BE2C (cell line): ENCODE results near the gene MAGI2.

Experiments used
- DNase-seq: peaks from one replicate; pipeline ENCODE4 v3.0.0-alpha.2; 2020
- H3K27me3 ChIP-seq: fragments of 250-450 bp; sonication (Bioruptor Pico); 2 replicates; pipeline ENCODE4 v1.5.1; 2020; ENCODE audit warnings: mild to moderate bottlenecking
- H3K36me3 ChIP-seq: fragments of 250-450 bp; sonication (Bioruptor Pico); 2 replicates; pipeline ENCODE4 v1.5.1; 2020; ENCODE audit warnings: mild to moderate bottlenecking
- H3K4me1 ChIP-seq: fragments of 250-450 bp; sonication (Bioruptor Pico); 2 replicates; pipeline ENCODE4 v1.5.1; 2020
- H3K4me3 ChIP-seq: 2 replicates; pipeline ENCODE4 v1.5.1; 2011; ENCODE audit warnings: low read depth, low read length
- H3K9me3 ChIP-seq: fragments of 250-450 bp; sonication (Bioruptor Pico); 2 replicates; pipeline ENCODE4 v1.5.1; 2020
- TF ChIP-seq, protein P1 (sequence below): IDR thresholded peaks from 2 replicates; pipeline ENCODE4 v1.5.1; 2012; ENCODE audit warnings: mild to moderate bottlenecking, low read depth, low read length

The MAGI2 gene

DNA sequence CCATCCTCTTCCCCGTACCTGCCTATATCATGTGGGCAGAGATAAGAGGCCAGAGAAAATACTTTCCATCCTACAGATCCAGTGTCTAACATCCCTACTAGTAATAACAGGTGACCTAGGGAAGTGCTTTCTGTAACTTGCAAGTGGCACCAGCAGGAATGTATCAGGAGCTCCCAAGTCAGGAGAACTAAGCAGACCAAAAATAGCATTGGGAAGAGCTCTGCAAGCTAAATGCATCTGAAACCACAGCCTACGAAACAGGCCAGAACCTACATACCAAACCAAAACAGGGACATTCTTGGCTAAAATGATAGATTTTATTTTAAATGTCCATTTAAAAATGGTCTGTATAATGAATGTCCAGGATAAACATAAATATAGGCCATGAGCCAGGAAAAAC, 974.1 kb downstream of the MAGI2 start:
- Histone ChIP-seq H3K27me3 (no peaks in the 10 kb centered on the region), H3K4me1 (no peaks in the 10 kb centered on the region), H3K4me3 (no peak overlapping the region), H3K36me3 (no peaks in the 10 kb centered on the region), H3K9me3 (no peaks in the 10 kb centered on the region)
- DNase-seq = no peak
- TF ChIP-seq, protein P1, sequence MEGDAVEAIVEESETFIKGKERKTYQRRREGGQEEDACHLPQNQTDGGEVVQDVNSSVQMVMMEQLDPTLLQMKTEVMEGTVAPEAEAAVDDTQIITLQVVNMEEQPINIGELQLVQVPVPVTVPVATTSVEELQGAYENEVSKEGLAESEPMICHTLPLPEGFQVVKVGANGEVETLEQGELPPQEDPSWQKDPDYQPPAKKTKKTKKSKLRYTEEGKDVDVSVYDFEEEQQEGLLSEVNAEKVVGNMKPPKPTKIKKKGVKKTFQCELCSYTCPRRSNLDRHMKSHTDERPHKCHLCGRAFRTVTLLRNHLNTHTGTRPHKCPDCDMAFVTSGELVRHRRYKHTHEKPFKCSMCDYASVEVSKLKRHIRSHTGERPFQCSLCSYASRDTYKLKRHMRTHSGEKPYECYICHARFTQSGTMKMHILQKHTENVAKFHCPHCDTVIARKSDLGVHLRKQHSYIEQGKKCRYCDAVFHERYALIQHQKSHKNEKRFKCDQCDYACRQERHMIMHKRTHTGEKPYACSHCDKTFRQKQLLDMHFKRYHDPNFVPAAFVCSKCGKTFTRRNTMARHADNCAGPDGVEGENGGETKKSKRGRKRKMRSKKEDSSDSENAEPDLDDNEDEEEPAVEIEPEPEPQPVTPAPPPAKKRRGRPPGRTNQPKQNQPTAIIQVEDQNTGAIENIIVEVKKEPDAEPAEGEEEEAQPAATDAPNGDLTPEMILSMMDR = no peak

DNA sequence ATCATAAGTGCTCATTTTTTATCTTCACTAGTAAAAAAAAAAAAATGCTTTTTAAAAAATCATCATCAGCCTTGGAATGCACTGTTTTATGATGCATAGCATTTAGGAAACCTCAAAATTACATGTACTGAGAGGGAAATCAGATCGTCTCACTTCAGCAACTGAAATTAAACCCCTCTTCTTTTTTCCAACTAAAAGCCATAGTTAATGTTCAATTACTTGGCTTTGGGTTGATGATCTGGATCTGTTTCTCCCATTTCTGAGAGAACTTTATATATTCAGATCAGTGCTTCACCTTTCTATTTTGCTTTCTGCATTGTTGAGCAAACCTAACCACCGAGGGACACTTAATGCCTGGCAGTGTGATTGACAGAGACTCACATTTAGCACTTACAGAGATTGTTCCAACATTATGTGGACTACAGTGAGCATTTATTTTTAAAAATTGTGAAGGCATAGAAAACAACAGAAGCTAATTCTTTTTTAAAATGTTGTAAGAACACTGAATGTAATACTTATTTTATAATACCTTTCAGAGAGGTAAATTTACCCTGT, 976.5 kb downstream of the MAGI2 start:
- TF ChIP-seq, protein P1 = no peak
- no peak overlapping the region for H3K4me3 ChIP-seq
- DNase-seq = no peak
- no peaks in the 10 kb centered on the region for H3K27me3 ChIP-seq
- no peaks in the 10 kb centered on the region for H3K9me3 ChIP-seq
- H3K4me1 ChIP-seq = no peaks in the 10 kb centered on the region
- H3K36me3 ChIP-seq = no peaks in the 10 kb centered on the region

DNA sequence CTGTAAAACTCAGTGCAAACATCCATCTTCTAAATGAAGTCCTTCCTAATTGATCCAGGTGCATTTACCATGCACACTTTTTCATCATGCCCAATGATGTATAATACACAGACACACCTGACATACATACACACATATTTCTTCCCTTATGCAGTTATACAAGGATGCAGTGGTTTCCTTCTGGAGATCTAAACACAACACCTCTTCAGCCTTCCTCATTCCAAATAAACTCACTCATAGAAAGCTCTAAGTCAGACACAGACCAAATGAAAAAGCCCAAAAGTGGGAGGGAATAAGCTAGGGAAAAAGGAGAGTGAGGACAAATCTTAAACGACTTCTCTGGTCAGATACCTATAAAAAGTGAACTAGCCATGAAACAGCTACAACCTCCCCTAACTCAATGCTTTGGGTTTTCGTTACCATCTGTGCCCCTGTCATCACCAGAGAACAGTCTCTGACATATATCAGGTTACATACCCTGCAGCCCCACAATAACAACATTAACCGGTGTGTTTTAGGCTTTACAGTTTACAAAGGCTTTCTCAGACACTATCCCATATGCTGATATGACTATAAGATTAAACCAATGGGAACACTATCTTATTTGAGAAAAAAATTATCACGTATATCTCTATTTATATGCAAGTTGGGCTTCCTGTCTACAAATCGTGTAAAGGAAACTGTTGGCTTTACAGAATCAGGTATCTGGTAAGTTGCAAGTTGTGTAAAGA, 979.7 kb downstream of the MAGI2 start:
- TF ChIP-seq, protein P1 = no peak
- Histone ChIP-seq H3K4me1 (no peaks in the 10 kb centered on the region), H3K27me3 (no peaks in the 10 kb centered on the region), H3K4me3 (no peak overlapping the region), H3K9me3 (no peaks in the 10 kb centered on the region), H3K36me3 (no peaks in the 10 kb centered on the region)
- no peak for DNase-seq

DNA sequence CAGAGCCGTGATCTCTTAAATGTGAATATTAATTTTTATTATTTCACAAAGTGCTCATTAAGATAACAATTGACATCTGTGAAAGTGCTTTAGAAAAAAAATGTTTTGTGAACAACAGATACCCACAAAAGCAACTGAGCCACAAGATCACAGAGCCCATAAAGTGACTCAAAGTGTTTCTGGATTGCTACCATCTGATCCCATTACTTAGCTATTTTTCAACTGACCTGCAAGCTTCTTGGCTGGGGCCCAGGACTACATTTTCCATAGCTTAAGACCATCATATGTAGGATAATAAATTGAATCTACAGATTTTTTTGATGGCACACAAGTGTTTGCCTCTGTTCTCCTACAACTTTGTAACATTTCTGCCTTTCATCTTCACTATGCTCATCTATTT, 980.4 kb downstream of the MAGI2 start:
- TF ChIP-seq, protein P1 = no peak
- no peak for DNase-seq
- Histone ChIP-seq H3K4me3 (no peak overlapping the region), H3K4me1 (no peaks in the 10 kb centered on the region), H3K36me3 (no peaks in the 10 kb centered on the region), H3K27me3 (no peaks in the 10 kb centered on the region), H3K9me3 (no peaks in the 10 kb centered on the region)

DNA sequence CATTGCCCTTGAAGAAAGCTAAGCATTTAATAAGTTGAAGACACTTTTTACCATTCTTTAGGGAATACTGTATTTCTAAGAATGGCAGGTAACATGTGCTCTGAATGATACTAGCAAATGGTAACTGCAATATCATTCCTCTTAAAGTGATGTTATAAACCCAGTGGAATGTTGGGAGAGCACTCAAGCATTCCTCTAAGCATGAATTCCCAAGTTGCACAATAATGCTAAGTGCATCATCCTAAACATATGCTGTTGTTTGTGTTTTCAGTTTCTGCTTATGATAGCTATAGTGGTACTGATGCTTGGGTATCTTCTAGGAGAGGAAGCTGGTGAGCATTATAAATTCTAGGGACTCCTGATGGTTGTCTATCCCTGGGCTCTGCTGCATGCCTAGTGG, 980.9 kb downstream of the MAGI2 start:
- Histone ChIP-seq H3K27me3 (no peaks in the 10 kb centered on the region), H3K4me1 (no peaks in the 10 kb centered on the region), H3K36me3 (no peaks in the 10 kb centered on the region), H3K4me3 (no peak overlapping the region), H3K9me3 (no peaks in the 10 kb centered on the region)
- no peak for DNase-seq
- TF ChIP-seq, protein P1 = no peak

DNA sequence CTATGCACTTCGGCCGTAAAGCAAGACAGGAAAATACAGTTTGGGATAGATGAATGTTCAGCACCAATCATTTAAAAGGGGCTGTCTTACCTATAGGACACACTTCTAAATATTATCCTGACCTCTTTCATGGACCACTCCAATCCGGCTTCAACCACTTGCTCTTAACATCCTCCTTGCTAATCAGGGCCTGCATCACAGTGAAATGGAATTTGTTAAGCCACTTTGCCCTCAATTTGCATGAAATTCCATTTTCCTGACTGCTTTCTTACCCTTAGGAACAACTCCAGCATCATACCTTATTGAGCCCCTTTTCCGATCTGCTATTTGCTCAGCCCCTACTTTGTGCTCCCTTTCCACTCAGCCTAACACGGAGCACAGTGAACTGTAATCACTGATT, 987.6 kb downstream of the MAGI2 start:
- no peaks in the 10 kb centered on the region for H3K36me3 ChIP-seq
- H3K4me3 ChIP-seq = no peak overlapping the region
- no peaks in the 10 kb centered on the region for H3K4me1 ChIP-seq
- H3K9me3 ChIP-seq = no peaks in the 10 kb centered on the region
- H3K27me3 ChIP-seq = peaks cover 5% of the 10 kb centered on the region; the same call in 1 of the 2 replicates
- DNase-seq = no peak
- TF ChIP-seq, protein P1 = no peak
